D721Med (cell line): Measurements from ENCODE around the gene NACA2.
"Not testable (repeated sequence)": the region's sequence is repeated elsewhere in the genome, so short reads cannot be mapped to it uniquely, and the experiment has no call there.

ENCODE experiments used
- DNase-seq: peaks from one replicate; pipeline ENCODE4 v3.0.0; 2011; ENCODE audit warnings: low spot score; ENCODE audit not compliant: insufficient read length
- FAIRE-seq: peaks from 2 replicates; lab custom pipeline; 2011; peaks lifted over from hg19 to GRCh38; lab: Jason Lieb, UNC
- TF ChIP-seq, protein P1 (sequence below): IDR thresholded peaks from 2 replicates; pipeline ENCODE4 v1.5.1; 2012; ENCODE audit warnings: mild to moderate bottlenecking, control low read depth; ENCODE audit not compliant: insufficient read depth; ENCODE audit errors: missing control alignments

NACA2 gene

DNA sequence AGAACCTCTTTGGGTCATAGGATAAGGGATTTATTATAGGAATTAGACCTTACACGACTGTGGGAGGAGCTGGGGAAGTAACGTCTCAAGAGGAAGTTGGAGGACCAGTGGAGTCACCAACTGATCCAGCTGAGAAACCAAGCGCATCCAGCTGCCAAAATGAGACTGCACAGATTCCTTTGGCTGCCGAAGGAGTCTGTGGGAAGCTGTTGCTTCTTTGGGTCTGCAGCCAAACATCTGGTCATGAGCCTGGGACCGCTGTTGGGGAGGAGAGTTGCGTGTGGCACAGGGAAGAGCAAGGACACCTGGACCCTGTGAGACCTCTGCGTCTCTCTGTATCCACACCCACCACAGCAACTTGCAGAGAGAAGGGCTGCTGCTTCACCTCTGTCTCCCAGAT is 2.4 kb upstream of the NACA2 start:
- TF ChIP-seq, protein P1, sequence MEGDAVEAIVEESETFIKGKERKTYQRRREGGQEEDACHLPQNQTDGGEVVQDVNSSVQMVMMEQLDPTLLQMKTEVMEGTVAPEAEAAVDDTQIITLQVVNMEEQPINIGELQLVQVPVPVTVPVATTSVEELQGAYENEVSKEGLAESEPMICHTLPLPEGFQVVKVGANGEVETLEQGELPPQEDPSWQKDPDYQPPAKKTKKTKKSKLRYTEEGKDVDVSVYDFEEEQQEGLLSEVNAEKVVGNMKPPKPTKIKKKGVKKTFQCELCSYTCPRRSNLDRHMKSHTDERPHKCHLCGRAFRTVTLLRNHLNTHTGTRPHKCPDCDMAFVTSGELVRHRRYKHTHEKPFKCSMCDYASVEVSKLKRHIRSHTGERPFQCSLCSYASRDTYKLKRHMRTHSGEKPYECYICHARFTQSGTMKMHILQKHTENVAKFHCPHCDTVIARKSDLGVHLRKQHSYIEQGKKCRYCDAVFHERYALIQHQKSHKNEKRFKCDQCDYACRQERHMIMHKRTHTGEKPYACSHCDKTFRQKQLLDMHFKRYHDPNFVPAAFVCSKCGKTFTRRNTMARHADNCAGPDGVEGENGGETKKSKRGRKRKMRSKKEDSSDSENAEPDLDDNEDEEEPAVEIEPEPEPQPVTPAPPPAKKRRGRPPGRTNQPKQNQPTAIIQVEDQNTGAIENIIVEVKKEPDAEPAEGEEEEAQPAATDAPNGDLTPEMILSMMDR = no peak
- no peak for DNase-seq
- FAIRE-seq = no peak

DNA sequence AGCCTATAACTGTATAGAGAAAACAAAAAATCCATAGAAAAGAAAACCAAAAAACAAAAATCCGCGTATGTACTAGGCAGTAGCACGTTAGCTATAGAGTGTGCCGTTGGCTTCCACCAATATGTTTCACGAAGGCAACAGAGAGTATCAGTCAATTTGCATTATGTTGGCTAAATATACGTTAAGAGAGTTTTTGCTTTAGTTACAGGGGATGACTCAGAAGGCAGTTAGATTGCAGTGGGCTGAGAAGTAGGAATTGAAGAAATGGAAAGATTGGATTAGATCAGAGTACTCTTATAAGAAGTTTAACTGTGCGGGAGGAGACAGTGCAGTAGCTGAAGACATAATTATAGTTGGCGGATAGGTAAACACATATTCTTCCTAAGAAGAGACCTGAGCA is 911 bp upstream of the NACA2 start:
- no peak for DNase-seq
- no peak for FAIRE-seq
- TF ChIP-seq, protein P1 = no peak

DNA sequence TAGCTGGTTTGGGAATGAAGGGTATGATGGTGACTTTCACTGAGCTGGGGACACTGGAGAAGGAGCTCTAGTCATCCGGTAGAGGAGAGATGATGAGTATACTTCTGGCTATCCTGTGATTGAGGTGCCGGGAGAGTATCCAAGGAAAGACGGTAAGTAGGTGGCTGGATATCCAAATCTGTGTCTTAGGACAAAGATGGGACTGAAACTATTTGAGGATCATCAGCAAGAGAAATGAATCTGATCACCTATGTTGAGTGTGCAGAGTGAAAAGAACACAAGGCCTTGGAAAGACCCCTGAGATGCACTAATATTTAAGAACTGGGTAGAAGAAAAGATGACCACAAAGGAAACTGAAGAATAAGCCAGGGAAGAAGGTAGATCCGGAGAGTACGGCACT is 1.0 kb downstream of the NACA2 start:
- FAIRE-seq (no peak), DNase-seq (no peak)
- TF ChIP-seq, protein P1 = no peak

DNA sequence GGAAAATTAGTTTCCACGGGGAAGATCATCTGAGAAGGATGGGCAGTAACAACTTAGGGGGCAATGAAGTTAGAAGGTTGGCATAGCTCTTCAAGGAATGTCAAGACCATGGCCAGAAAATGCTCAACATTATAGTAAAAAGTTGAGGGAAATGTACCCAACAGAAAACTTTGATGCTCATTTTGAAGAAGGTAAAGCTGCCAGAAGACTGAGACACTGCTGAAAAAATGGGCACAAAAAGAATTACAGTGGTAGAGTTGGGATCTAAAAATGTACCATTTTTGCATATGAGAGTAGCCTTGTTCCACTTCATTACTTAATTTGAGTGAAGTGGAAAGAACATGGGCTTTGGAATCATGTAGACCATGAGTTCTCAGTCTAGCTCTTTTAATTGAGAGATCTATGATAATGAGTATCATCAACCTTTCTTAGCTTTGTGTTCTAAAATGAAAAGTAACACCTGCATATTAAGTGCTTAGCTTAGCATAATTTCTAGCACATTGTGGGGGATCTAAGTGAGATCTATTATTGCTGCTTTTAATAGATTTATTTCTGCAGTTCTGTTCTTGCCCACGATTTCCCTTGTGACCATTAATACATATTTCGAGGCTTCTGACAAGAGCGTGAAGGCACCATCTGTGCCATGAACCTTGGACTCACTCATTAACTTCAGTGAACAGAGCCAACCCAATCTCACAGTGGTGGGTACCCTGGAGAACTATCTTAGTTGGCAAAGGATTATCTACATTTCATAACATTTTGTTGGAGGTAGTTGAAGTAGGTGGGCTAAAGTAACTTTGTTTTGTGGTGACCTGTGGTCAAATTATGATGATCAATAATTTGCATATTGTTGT is 3.0 kb downstream of the NACA2 start:
- FAIRE-seq (no peak), DNase-seq (no peak)
- TF ChIP-seq, protein P1 = no peak

DNA sequence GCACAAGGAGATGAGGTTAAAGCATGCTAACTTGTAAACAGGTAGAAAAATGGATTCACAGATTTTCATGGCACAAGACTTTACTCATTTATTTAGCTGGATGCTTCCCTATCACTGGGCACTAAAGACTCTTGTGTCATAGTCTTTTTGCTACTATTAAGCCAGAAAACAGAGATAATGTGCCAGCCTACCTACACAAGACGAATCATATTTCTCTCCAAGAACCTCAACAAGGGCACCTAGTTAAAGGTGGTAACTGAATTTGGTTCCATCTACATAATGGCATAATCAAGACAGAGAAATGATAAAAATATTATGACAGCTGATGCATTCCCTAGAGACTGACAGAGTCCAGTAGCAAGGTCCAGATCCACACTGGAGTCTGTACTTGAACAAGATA is 3.8 kb downstream of the NACA2 start:
- DNase-seq (no peak), FAIRE-seq (no peak)
- TF ChIP-seq, protein P1 = no peak

DNA sequence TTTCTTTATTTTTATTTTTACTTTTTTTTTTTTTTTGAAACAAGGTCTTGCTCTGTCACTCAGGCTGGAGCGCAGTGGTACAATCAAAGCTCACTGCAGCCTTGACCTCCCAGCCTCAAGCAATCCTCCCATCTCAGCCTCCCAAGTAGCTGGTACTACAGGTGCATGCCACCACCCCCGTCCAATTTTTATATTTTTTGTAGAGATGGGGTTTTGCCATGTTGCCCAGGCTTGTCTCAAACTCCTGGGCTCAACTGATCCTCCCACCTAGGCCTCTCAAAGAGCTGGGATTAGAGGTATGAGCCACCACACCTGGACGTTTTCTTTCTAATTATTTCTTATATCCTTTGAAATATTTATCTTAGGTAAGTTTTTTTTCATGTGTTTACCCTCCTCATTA is 4.4 kb downstream of the NACA2 start:
- not testable (repeated sequence) for FAIRE-seq, DNase-seq

DNA sequence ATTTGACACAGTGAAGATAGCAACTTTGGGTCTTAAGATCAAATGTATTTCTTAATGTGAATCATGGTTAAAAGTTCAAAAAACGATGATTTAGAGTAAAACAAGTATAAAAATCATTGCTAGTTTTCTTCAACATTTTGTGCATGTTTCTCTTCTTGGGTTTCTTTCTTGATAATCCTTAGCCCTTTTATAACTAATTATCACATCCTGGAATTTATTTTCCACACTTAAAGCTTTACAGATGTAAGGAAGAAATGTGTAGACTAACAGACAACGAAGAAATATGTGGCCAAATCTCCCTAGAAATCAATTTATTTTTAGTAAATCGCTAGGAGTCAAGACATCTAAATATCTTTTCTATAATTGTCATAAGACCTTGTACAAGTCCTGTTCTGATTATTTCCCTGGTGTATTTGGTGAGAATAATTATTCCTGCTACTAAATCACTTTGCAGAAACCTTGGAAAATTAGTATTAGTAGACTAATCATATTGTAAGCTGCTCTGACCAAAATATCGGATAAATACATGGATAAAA is 4.9 kb downstream of the NACA2 start:
- no peak for DNase-seq
- TF ChIP-seq, protein P1 = no peak
- no peak for FAIRE-seq
